ENCODE data around the gene PTPRT.

DNA sequence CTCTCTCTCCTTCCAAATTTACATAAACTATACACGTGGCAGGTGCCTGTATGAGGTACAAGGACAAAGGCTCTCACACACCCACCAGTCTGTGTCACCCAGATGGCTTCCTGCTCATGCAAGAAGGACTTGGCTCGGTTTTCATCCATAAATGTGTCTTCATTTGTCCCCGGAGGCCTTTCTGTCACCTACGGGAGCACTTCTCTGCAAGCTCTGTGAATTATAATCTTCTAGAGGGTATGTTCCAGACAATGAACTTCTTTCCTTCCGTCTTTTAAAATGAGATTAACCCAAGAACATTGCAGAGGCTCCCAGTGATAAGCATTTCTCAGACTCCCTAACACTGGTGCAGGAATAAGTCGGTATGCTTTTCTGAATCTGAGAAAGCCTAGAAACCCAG, 123.6 kb downstream of the PTPRT start:
- TF ChIP-seq, protein P1, sequence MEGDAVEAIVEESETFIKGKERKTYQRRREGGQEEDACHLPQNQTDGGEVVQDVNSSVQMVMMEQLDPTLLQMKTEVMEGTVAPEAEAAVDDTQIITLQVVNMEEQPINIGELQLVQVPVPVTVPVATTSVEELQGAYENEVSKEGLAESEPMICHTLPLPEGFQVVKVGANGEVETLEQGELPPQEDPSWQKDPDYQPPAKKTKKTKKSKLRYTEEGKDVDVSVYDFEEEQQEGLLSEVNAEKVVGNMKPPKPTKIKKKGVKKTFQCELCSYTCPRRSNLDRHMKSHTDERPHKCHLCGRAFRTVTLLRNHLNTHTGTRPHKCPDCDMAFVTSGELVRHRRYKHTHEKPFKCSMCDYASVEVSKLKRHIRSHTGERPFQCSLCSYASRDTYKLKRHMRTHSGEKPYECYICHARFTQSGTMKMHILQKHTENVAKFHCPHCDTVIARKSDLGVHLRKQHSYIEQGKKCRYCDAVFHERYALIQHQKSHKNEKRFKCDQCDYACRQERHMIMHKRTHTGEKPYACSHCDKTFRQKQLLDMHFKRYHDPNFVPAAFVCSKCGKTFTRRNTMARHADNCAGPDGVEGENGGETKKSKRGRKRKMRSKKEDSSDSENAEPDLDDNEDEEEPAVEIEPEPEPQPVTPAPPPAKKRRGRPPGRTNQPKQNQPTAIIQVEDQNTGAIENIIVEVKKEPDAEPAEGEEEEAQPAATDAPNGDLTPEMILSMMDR (IDR thresholded peaks at IDR 0.05), result no peak
- no peak for TF ChIP-seq POLR2A (IDR thresholded peaks at IDR 0.05)
